Measurements from ENCODE around the gene KYNU. TPM values are rescaled to one million over a fixed set of nuclear protein-coding genes. Genes with fewer than 3 reads are reported as not detected.

KYNU gene
- total RNA-seq, 3 donors from 2014 or later: 1.7 to 3.3 (median 2.7) TPM

DNA sequence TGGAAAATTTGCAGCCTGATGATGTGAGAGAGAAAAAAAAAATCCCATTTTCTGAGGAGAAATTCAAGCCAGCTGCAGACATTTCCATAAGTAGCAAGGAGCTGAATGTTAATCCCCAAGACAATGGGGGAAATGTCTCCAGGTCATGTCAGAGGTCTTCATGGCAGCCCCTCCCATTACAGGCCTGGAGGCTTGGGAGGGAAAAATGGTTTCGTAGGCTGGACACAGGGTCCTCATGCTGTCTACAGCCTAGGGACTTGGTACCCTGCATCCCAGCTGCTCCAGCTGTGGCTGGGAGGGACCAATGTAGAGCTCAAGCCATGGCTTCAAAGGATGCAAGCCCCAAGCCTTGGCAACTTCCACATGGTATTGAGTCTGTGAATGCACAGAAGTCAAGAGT lies 198.2 kb downstream of the KYNU start:
- DNase-seq (no peak), ATAC-seq (no peak)
- Histone ChIP-seq H3K4me3 (no peak overlapping the region), H3K9me3 (no peaks in the 10 kb centered on the region), H3K4me1 (ENCODE audit: low read depth) (no peaks in the 10 kb centered on the region), H3K36me3 (ENCODE audit: low read depth) (no peaks in the 10 kb centered on the region)
- TF ChIP-seq, protein P1, sequence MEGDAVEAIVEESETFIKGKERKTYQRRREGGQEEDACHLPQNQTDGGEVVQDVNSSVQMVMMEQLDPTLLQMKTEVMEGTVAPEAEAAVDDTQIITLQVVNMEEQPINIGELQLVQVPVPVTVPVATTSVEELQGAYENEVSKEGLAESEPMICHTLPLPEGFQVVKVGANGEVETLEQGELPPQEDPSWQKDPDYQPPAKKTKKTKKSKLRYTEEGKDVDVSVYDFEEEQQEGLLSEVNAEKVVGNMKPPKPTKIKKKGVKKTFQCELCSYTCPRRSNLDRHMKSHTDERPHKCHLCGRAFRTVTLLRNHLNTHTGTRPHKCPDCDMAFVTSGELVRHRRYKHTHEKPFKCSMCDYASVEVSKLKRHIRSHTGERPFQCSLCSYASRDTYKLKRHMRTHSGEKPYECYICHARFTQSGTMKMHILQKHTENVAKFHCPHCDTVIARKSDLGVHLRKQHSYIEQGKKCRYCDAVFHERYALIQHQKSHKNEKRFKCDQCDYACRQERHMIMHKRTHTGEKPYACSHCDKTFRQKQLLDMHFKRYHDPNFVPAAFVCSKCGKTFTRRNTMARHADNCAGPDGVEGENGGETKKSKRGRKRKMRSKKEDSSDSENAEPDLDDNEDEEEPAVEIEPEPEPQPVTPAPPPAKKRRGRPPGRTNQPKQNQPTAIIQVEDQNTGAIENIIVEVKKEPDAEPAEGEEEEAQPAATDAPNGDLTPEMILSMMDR (IDR thresholded peaks at IDR 0.05): no peak
- intact Hi-C loops (cut with DNase I, micrococcal nuclease): no loop called here

DNA sequence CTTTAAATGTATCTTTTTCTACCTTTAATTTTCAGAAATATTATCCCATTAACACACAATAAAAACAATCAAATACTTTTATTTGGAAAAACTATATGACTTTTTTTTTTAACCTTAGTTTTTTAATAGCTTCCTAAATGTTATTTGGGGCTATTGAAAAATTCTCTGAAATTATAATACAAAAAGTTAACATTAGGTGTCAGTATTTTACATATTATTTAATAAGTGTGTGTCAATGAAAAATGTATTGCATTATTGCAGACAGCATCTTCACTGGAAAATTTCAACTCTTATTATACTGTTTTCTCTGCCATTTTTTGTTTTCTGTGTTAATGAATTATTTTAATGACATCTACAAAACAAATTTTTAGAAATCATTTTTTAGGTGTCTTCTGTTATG lies 200.6 kb downstream of the KYNU start:
- DNase-seq (no peak), ATAC-seq (no peak)
- no peaks in the 10 kb centered on the region for H3K36me3 ChIP-seq (ENCODE audit: low read depth)
- no peaks in the 10 kb centered on the region for H3K4me1 ChIP-seq (ENCODE audit: low read depth)
- intact Hi-C loops (cut with DNase I, micrococcal nuclease): no loop called here
- H3K4me3 ChIP-seq: no peak overlapping the region
- TF ChIP-seq, protein P1 (IDR thresholded peaks at IDR 0.05): no peak
- no peaks in the 10 kb centered on the region for H3K9me3 ChIP-seq

DNA sequence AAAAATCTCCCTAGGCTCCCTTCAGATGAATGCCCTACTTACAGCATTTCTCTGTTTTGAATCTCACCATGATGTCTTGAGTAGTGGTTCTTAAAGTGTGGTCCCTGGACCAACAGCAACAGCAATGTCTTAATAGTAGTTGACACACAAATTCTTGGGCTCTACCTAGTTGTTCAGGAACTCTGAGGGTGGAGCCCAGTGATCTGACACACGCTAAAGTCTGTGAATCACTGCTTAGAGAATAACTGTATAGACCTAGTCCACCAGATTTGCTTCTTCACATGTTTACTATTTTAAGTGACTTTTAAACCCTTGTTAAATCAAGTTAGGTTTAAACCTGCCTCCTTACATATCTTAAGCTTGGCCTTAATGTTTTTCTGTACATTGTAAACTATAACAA lies 204.2 kb downstream of the KYNU start:
- Histone ChIP-seq H3K4me1 (ENCODE audit: low read depth) (no peaks in the 10 kb centered on the region), H3K36me3 (ENCODE audit: low read depth) (no peaks in the 10 kb centered on the region), H3K4me3 (no peak overlapping the region), H3K9me3 (no peaks in the 10 kb centered on the region)
- ATAC-seq: no peak
- TF ChIP-seq, protein P1 (IDR thresholded peaks at IDR 0.05): no peak
- no peak for DNase-seq
- intact Hi-C loops (cut with DNase I, micrococcal nuclease): no loop called here

DNA sequence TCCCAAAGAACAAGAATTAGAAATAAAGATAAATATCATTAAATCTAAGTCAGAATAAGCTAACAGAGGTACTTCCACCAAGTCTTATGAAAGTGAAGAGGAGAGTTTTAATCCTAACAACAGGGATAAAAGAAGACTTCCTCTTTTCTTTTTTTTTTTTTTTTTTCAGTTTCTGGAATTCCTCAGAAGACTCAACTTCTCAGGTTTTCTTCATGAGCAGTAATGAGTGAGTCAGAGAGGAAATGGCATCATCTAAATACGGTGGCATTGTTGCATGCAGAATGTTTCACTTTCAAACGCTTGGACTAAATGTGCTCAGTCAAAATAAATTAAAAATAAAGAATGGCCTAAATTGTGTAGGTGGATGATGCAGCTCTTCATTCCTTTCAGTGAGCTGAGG lies 206.2 kb downstream of the KYNU start:
- no peaks in the 10 kb centered on the region for H3K36me3 ChIP-seq (ENCODE audit: low read depth)
- DNase-seq (no peak), ATAC-seq (no peak)
- intact Hi-C loops (cut with DNase I, micrococcal nuclease): no loop called here
- TF ChIP-seq, protein P1 (IDR thresholded peaks at IDR 0.05): no peak
- H3K4me3 ChIP-seq: no peak overlapping the region
- H3K4me1 ChIP-seq (ENCODE audit: low read depth): no peaks in the 10 kb centered on the region
- H3K9me3 ChIP-seq: no peaks in the 10 kb centered on the region

DNA sequence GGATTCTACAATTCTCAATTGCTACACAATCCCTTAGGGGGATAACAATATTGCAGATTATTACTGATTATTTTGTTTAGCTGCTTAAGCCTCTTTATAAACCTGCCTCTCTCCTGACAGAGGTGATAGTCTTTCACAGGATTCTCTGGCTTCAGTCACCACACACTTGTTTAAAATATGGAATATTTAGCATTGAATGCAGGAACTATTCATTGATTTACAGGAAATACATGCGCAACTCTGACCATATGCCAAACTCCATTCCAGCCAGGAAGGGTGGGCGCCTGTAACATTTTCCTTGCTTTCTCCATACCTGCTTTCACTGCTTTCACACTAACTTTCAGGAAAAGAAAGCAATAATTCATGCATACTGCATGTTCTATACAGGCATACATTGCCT lies 207.0 kb downstream of the KYNU start:
- ATAC-seq (no peak), DNase-seq (no peak)
- TF ChIP-seq, protein P1 (IDR thresholded peaks at IDR 0.05): no peak
- H3K9me3 ChIP-seq: no peaks in the 10 kb centered on the region
- intact Hi-C loops (cut with DNase I, micrococcal nuclease): no loop called here
- H3K4me1 ChIP-seq (ENCODE audit: low read depth): no peaks in the 10 kb centered on the region
- no peak overlapping the region for H3K4me3 ChIP-seq
- H3K36me3 ChIP-seq (ENCODE audit: low read depth): no peaks in the 10 kb centered on the region

DNA sequence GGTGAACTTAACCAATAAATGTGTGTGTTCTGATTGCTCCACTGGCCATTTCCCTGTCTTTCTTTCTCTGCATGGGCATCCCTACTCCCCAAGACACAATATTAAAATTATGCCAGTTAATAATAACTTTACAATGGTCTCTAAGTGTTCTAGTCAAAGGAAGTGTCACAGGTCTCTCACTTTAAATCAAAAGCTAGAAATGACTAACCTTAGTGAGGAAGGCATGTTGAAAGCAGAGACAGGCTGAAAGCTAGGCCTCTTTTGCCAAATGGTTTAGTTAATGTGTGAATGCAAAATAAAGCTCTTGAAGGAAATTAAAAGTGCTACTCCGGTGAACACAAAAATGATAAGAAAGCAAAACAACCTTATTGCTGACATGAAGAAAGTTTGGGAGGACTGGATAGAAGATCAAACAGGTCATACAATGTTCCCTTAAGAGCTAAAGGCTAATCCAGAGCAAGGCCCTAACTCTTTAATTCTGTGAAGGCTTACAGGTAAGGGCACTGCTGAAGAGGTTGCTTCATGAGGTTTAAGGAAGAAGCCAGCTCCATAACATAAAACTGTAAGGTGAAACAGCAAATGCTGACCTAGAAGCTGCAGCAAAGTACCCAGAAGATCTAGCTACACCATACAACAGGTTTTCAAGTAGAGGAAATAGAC lies 207.8 kb downstream of the KYNU start:
- DNase-seq (no peak), ATAC-seq (no peak)
- intact Hi-C loops (cut with DNase I, micrococcal nuclease): no loop called here
- TF ChIP-seq, protein P1 (IDR thresholded peaks at IDR 0.05): no peak
- H3K9me3 ChIP-seq: no peaks in the 10 kb centered on the region
- no peak overlapping the region for H3K4me3 ChIP-seq
- no peaks in the 10 kb centered on the region for H3K4me1 ChIP-seq (ENCODE audit: low read depth)
- H3K36me3 ChIP-seq (ENCODE audit: low read depth): no peaks in the 10 kb centered on the region
